BE2C (cell line): ENCODE results near the gene FGF6.
A peak's percentile ranks its signal among the peaks of the same experiment; 100 is the strongest.

Experiments
- DNase-seq: peaks from one replicate; pipeline ENCODE4 v3.0.0-alpha.2; 2020
- H3K27me3 ChIP-seq: fragments of 250-450 bp; sonication (Bioruptor Pico); 2 replicates; pipeline ENCODE4 v1.5.1; 2020; ENCODE audit warnings: mild to moderate bottlenecking
- H3K36me3 ChIP-seq: fragments of 250-450 bp; sonication (Bioruptor Pico); 2 replicates; pipeline ENCODE4 v1.5.1; 2020; ENCODE audit warnings: mild to moderate bottlenecking
- H3K4me1 ChIP-seq: fragments of 250-450 bp; sonication (Bioruptor Pico); 2 replicates; pipeline ENCODE4 v1.5.1; 2020
- H3K4me3 ChIP-seq: 2 replicates; pipeline ENCODE4 v1.5.1; 2011; ENCODE audit warnings: low read depth, low read length
- H3K9me3 ChIP-seq: fragments of 250-450 bp; sonication (Bioruptor Pico); 2 replicates; pipeline ENCODE4 v1.5.1; 2020
- CTCF ChIP-seq: IDR thresholded peaks from 2 replicates; pipeline ENCODE4 v1.5.1; 2012; ENCODE audit warnings: mild to moderate bottlenecking, low read depth, low read length

FGF6 gene

GRCh38 chr12:4431436-4431835 is 14.2 kb downstream of the FGF6 start:
- no peaks in the 10 kb centered on the region for H3K4me1 ChIP-seq
- no peaks in the 10 kb centered on the region for H3K36me3 ChIP-seq
- no peak overlapping the region for H3K4me3 ChIP-seq
- TF ChIP-seq CTCF: no peak
- H3K9me3 ChIP-seq: no peaks in the 10 kb centered on the region
- no peak for DNase-seq
- peaks cover 5% of the 10 kb centered on the region; the same call in 1 of the 2 replicates for H3K27me3 ChIP-seq

- Histone ChIP-seq H3K27me3 (peaks cover 5% of the 10 kb centered on the region; the same call in 1 of the 2 replicates), H3K4me1 (no peaks in the 10 kb centered on the region), H3K9me3 (no peaks in the 10 kb centered on the region), H3K4me3 (no peak overlapping the region), H3K36me3 (no peaks in the 10 kb centered on the region)
- DNase-seq: no peak
- no peak for TF ChIP-seq CTCF
Observed at GRCh38 chr12:4424422-4424821, 21.2 kb downstream of the FGF6 start.

GRCh38 chr12:4423528-4424195 is 22.0 kb downstream of the FGF6 start:
- H3K4me3 ChIP-seq: no peak overlapping the region
- no peaks in the 10 kb centered on the region for H3K9me3 ChIP-seq
- no peaks in the 10 kb centered on the region for H3K4me1 ChIP-seq
- H3K27me3 ChIP-seq: no peaks in the 10 kb centered on the region
- no peak for DNase-seq
- no peaks in the 10 kb centered on the region for H3K36me3 ChIP-seq
- no peak for TF ChIP-seq CTCF

GRCh38 chr12:4422985-4423384 is 22.6 kb downstream of the FGF6 start:
- H3K36me3 ChIP-seq: no peaks in the 10 kb centered on the region
- no peak for DNase-seq
- H3K4me3 ChIP-seq: no peak overlapping the region
- no peak for TF ChIP-seq CTCF
- no peaks in the 10 kb centered on the region for H3K9me3 ChIP-seq
- no peaks in the 10 kb centered on the region for H3K4me1 ChIP-seq
- H3K27me3 ChIP-seq: no peaks in the 10 kb centered on the region; the same call in 1 of the 2 replicates

GRCh38 chr12:4421590-4422031 is 24.0 kb downstream of the FGF6 start:
- peaks cover 5% of the 10 kb centered on the region; the same call in 1 of the 2 replicates for H3K27me3 ChIP-seq
- no peak overlapping the region for H3K4me3 ChIP-seq
- TF ChIP-seq CTCF: peak; percentile 71

GRCh38 chr12:4420138-4420670 is 25.4 kb downstream of the FGF6 start:
- Histone ChIP-seq H3K9me3 (no peaks in the 10 kb centered on the region), H3K4me3 (no peak overlapping the region), H3K4me1 (no peaks in the 10 kb centered on the region), H3K36me3 (no peaks in the 10 kb centered on the region), H3K27me3 (peaks cover 11% of the 10 kb centered on the region)
- no peak for DNase-seq
- no peak for TF ChIP-seq CTCF

More at GRCh38 chr12:4421590-4422031, 24.0 kb downstream of the FGF6 start:
- Histone ChIP-seq H3K36me3 (no peaks in the 10 kb centered on the region), H3K4me1 (no peaks in the 10 kb centered on the region), H3K9me3 (no peaks in the 10 kb centered on the region)
- peak; percentile 29 for DNase-seq
